Upper lobe of right lung (tissue), 1 donor: ENCODE data around the gene CFAP99. TPM values are rescaled to one million over a fixed set of nuclear protein-coding genes. Genes with fewer than 3 reads are reported as not detected.

ENCODE experiments used
- ATAC-seq: fragments of 200-7000 bp; cut with Tn5 transposase; one replicate; pipeline ENCODE4 v1.9.1; 2020; ENCODE audit warnings: mild to moderate bottlenecking, moderate library complexity
- DNase-seq: peaks from one replicate; pipeline ENCODE4 v3.0.0-alpha.2; 2020
- H3K27ac ChIP-seq: fragments of 200-600 bp; one replicate; pipeline ENCODE4 v1.8.0; 2022
- H3K27me3 ChIP-seq: fragments of 200-600 bp; one replicate; pipeline ENCODE4 v1.8.0; 2022; ENCODE audit warnings: mild to moderate bottlenecking
- H3K36me3 ChIP-seq: fragments of 200-600 bp; one replicate; pipeline ENCODE4 v1.8.0; 2022
- H3K4me1 ChIP-seq: fragments of 200-600 bp; one replicate; pipeline ENCODE4 v1.8.0; 2022
- H3K4me3 ChIP-seq: fragments of 200-600 bp; one replicate; pipeline ENCODE4 v1.8.0; 2022; ENCODE audit warnings: mild to moderate bottlenecking
- H3K9me3 ChIP-seq: fragments of 200-600 bp; one replicate; pipeline ENCODE4 v1.8.0; 2022
- intact Hi-C: fragments of 100-400 bp; cut with DNase I; formaldehyde crosslinking; loops from one replicate; pipeline ENCODE4 v1.11.0; 2022
- total RNA-seq: library from RNA; stranded (reverse); fragmentation: NEBNext Ultra II Directional; extraction: Animal tissue kit (Norgen Biotek cat#: 25700); gene quantifications from one replicate; pipeline ENCODE4 v1.2.1, GENCODE V29; 2021
- TF ChIP-seq, protein P1 (sequence below): fragments of 200-600 bp; IDR thresholded peaks from one replicate; pipeline ENCODE4 v1.8.0; 2022; ENCODE audit warnings: antibody characterized with exemption
- donor health status: DM: no; HTN: yes; CAD: no; lungs with severe emphysema.

The CFAP99 gene
- total RNA-seq, 1 donor from 2014 or later: not detected

DNA sequence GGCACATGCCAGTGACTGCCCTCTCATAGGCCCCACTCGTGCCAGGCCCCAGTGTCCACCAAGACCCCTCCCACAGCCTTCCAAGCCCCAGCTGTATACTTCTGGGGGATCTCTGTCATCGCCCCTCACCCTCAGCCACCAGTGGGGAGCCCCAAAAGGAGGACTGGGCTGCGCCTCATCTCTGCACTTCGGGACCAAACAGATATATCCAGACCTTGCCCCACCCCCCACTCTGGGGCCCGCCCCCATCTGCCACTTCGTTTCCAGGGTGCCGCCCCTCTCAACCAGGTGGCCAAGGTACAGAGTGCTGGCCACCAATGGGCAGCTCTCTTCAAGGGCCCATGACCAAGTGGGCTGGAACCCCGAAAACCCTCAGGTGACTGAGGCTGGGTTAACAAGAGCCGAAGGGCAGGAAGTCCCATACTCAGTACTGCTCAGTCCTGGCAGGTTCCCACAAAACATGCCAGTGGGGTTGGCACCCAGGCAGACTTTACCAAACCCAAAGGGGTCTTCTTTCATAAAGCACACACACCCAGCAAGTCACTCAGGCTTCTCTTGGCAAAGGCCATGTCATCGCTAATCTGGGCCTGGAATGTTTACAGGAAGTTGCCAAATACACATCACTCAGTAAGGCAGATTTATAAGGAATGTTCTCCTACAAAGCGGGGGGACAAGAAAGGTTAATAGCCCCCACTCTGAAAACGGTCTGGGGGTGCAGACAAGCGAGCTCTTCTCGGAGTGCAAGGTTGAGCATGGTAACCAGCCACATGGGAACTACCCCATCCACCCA, 4.7 kb upstream of the CFAP99 start:
- ATAC-seq (no peak), DNase-seq (peak; percentile 65)
- intact Hi-C loops: no loop called here
- H3K27ac ChIP-seq: peak overlapping the region; percentile 70
- H3K4me3 ChIP-seq: peak overlapping the region; percentile 35
- peaks cover 36% of the 10 kb centered on the region for H3K4me1 ChIP-seq
- H3K36me3 ChIP-seq: no peaks in the 10 kb centered on the region
- TF ChIP-seq, protein P1, sequence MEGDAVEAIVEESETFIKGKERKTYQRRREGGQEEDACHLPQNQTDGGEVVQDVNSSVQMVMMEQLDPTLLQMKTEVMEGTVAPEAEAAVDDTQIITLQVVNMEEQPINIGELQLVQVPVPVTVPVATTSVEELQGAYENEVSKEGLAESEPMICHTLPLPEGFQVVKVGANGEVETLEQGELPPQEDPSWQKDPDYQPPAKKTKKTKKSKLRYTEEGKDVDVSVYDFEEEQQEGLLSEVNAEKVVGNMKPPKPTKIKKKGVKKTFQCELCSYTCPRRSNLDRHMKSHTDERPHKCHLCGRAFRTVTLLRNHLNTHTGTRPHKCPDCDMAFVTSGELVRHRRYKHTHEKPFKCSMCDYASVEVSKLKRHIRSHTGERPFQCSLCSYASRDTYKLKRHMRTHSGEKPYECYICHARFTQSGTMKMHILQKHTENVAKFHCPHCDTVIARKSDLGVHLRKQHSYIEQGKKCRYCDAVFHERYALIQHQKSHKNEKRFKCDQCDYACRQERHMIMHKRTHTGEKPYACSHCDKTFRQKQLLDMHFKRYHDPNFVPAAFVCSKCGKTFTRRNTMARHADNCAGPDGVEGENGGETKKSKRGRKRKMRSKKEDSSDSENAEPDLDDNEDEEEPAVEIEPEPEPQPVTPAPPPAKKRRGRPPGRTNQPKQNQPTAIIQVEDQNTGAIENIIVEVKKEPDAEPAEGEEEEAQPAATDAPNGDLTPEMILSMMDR: no peak
- no peaks in the 10 kb centered on the region for H3K27me3 ChIP-seq
- no peaks in the 10 kb centered on the region for H3K9me3 ChIP-seq

DNA sequence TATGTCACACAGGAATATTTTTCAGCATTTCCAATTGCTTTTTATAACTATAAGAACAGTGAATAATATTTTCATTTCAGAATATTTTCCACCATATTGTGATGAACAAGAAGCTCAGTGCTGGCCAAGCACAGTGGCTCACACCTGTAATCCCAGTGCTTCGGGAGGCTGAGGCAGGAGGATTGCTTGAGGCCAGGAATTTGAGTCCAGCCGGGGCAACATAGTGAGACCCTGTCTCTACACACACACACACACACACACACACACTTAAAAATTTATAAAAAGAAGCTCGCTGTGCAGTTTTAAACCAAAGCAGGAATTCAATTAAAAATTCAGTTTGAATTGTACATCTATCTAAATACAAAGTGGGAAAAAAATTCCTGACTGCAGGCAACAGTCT, 3.5 kb upstream of the CFAP99 start:
- ATAC-seq (no peak), DNase-seq (no peak)
- Histone ChIP-seq H3K27ac (no peak overlapping the region), H3K36me3 (no peaks in the 10 kb centered on the region), H3K9me3 (no peaks in the 10 kb centered on the region), H3K27me3 (peaks cover 2% of the 10 kb centered on the region), H3K4me1 (peaks cover 36% of the 10 kb centered on the region), H3K4me3 (no peak overlapping the region)
- TF ChIP-seq, protein P1: no peak
- intact Hi-C loops: no loop called here

DNA sequence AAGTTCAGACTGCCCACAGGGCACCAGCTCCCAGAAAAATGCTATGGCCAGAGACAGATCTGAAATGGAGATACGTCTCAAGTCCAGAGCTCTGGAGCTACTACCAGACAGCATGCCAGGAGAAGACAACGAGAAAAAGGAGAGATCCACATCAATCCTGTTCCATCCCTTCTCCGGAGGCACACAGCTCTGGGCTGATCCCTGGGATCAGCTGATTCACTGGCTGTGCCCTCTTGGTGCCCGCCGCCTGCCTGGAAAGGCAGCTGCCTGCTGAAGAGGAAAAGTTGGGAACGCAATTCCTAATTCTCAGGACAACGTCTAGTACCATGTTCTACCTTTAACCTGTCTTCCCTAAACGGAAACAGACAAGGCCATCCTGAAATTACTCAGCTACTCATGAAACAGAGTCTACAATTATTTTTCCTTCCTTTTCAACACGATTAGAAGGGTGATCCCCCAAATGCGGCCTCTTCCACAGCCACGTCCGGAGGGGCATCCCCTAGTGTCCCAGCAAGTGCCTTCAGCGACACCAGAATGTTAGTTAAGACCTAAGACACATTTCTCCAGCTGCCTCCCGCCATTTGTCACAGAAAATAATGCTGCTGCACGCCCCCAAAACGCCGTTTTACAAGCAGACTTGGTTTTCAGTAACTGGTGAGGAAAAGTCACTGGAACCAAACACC, 2.7 kb upstream of the CFAP99 start:
- peaks cover 36% of the 10 kb centered on the region for H3K4me1 ChIP-seq
- DNase-seq: no peak

DNA sequence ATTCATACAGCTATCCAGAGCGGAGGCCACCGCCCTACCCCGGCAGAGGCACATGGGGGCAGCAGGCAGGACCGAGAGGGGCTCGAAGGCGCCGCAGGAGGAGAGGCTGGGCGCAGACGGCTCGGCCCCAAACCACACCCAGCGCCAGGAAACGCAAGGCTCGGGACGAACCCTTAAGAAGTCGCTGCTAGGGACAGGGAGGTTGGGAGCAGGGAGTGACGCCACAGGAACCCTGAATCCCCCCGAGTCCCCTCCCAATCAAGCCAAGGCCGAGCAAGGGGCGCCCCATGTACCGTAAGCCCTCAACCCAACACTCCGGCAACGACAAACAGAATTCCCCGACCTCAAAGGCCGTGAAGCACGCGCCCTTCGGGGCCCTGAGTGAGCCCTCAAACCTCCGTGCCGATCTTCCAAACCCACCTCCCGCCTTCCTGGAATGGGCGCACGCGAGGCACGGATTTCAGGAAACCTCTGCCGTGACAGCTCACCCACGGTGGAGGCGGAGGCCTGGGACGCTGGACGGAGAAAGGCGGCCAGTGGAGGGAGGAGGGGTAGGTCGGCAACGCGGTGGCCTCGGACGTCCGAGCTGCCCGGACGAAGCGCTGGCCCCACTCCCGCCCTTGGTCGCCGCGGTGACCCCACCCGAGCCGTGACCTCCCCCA, 2.1 kb upstream of the CFAP99 start:
- intact Hi-C loops: no loop called here
- H3K4me1 ChIP-seq: peaks cover 34% of the 10 kb centered on the region
- peak overlapping the region; percentile 61 for H3K4me3 ChIP-seq
- ATAC-seq: no peak
- no peaks in the 10 kb centered on the region for H3K36me3 ChIP-seq
- no peaks in the 10 kb centered on the region for H3K9me3 ChIP-seq
- TF ChIP-seq, protein P1: no peak
- DNase-seq: peak; percentile 72
- H3K27ac ChIP-seq: peak overlapping the region; percentile 60
- peaks cover 8% of the 10 kb centered on the region for H3K27me3 ChIP-seq

More for the DNA sequence above, 2.7 kb upstream of the CFAP99 start:
- TF ChIP-seq, protein P1: no peak
- intact Hi-C loops: no loop called here
- Histone ChIP-seq H3K27me3 (peaks cover 8% of the 10 kb centered on the region), H3K36me3 (no peaks in the 10 kb centered on the region), H3K4me3 (peak overlapping the region; percentile 61), H3K27ac (peak overlapping the region; percentile 60), H3K9me3 (no peaks in the 10 kb centered on the region)
- no peak for ATAC-seq

DNA sequence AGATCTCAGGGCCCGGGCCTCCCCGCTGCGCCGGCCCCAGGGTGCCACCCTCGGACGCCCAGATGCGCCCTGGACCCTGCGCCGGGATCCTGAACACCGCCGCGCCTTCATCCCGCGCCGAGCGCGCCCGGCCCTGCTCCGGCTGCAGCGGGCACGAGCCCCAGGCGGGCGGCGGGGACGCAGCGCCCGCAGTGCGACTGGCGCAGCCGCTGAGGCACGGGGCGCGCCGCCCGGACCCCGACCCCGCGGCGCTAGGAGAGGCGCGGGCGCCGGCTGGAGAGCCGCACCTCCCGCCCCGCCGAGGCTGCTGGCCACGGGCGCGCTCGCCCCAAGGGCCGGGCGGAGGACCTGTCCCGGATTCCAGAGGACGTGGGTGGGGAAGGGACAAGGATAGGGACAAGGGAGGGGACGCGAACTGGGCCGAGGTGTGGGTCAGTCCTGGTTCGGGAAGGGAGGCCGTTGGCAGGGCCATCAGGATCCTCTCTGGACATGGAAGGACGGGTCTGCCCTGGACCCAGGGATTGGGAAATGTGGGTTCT, 1.5 kb upstream of the CFAP99 start:
- peak overlapping the region; percentile 60 for H3K27ac ChIP-seq
- H3K9me3 ChIP-seq: no peaks in the 10 kb centered on the region
- H3K4me1 ChIP-seq: peaks cover 28% of the 10 kb centered on the region
- peaks cover 14% of the 10 kb centered on the region for H3K27me3 ChIP-seq
- H3K36me3 ChIP-seq: no peaks in the 10 kb centered on the region
- intact Hi-C loops: no loop called here
- H3K4me3 ChIP-seq: peak overlapping the region; percentile 61
- ATAC-seq (no peak), DNase-seq (peak; percentile 68)
- TF ChIP-seq, protein P1: no peak
